Stimulated activated CD4-positive, alpha-beta T cell treated with anti-CD3 and anti-CD28 coated beads, Interleukin-4, amount 100 ng/mL, for 4 hours (primary cell): ENCODE data around the gene UBE2M.
"Not testable (repeated sequence)": the region's sequence is repeated elsewhere in the genome, so short reads cannot be mapped to it uniquely, and the experiment has no call there.

Experiments used
- DNase-seq, 2 experiments: peaks; one replicate each; pipeline ENCODE4 v3.0.0-alpha.2; 2020

Gene UBE2M

DNA sequence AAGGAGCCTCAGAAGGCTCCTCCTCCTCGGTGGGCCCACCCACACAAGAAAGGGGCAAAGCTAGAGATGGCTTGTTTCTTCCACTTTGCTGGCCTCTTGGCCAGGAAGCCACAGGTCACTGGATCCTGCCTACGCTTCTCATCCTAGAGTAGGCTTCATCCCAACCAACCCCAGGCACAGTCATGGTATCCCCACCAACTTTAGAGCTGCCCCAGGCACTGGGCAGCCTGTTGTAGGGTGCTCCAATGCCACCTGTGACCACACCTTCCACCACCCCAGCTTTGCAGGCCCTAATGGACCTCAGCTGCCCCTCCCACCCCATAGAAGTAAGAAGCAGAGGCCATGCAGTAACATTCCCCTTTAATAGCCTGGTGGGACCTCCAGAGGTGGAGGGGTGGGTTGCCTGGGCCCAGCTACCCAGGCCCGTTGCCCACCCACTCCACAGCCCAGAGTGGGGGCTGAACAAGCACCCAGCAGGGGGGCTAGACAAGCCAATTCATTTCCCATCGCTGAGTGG lies 3.0 kb downstream of the UBE2M start:
- DNase-seq, result no peak

DNA sequence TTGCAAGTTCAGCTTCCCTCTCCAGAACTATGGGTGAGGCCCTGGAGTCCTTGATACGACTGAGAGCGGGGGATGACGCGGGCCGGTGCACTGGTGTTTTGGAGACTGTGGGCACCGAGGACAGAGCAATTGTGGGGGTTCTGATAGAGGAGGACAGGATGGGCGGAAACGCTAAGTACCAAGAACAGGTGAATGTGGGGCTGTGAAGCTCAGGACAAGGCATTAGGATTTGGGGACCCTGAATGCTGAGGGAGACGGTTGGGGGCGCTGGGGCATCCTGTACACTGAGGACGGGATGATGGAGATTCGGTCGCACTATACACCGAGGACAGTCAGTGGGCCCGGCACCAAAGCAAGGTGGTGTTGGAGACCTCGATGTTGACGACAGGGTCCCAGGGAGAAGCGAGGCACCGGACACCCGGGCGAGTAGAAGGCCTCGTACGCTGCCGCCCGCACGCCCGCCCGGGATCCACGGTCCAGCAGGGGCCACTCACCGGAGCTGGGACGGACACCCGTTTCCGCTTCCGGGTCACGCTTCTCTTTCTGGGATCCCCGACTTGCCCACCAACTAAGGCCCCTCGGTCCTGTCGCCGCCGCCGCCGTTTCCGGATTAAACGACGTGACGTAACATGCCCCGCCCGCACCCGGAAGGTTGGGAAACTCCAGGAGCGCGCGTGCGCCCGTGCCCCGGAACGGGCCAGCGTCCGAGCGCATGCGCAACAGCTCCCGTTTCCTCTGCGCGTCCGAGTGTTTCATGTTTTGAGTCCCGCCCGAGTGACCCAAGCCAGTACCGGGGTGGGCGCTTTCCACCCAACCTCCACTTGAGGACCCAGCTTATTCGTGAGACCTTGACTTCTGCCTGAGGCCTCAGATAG lies 3.7 kb downstream of the UBE2M start, which contains the start of gene CHMP2A:
Gene CHMP2A (minus strand): TSS at position 612 of the 875 bp plus-strand sequence. CDS start 893 bp downstream, outside the sequence.
- DNase-seq, result peak; percentile 94 to 98

DNA sequence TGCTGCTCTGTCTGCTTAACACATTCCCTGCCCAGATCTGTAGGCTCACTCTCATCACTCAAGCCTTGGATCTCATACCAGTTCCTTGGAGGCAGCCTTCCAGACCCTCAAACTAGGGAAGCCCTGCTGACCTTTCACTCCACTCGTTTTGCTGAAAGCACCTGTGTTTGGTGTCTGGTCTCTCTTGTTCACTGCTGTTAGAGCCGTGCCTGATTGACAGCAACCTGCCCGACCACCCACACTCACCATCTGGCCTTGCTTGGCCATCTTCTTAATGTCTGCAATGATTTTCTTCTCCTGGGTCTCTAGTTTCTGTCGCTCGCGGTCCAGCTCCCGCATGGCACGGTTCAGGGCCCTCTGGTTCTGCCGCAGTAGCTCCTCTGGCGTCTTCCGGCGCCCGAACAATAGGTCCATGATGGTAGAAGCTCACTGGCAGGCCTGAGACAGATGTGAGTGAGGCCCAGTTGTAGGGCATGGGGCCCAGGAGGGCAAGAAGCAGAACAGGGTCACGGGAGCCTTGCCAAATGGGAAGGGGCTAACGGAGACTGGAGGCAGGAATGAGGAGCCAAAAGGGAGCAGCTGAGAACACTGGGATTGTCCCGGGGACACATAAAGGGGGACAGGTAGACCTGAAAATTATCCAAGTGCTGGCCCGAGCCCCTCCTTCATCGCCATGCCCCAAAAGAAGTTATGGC lies 4.5 kb downstream of the UBE2M start:
- DNase-seq, result no peak

DNA sequence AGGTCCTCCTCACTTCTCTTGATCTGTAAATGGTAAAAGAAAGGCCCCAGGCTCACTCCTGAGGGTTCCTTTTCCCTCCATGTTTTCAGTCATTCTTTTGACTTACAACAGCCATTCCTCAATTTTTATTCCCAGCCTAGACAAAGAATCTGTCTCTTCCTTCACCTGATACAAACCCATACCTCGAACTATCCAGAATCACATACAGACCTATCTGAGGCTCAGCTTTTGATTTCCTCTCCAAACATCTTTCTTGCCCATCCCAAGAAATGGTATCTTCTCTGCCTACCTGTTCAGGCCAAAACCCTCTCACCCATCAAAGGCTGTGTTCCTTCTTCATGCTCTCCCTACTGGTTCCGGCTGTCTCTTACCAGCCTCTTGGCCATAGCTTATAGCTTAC lies 5.8 kb downstream of the UBE2M start:
- no peak for DNase-seq

DNA sequence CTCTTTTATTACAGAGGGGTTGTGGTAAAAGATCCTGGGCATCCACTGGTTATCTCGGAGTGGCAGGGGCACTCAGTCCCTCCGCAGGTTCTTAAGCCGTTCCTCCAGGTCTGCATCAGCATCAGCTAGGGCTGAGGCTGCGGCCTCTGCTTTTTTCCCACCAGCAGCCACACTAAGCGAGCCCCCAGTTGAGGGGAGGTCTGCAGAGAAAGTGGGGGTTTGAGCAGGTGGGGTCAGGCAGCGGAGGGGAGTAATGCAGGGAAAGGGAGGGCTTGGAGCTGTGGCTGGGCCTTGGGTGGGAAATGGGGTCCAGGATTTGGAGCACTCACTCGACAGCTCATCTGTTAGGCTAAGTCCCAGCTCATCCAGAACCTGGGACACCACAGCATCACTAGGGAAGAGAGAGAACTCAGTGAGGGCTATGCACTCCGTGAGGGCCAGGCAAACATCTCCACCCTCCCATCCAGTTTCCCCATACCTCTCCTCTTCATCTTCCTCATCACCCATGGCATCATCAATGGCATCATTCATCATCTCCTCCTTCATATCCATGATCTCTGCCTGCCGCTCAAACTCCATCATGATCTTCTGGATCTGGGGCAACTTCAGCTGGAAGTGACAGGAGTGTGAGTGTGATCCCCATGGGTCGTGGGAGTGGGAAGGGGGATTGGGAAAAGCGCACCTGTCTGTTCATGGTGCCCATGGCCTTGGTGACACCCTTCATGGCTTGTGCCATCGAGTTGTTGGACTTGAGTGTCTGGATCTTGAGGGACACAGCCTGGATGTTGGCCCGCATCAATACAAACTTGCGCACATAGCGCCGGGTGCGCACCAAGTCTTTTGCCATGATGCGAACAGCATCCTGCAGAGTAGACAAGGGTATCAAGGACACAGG lies 6.6 kb downstream of the UBE2M start:
- no peak for DNase-seq

DNA sequence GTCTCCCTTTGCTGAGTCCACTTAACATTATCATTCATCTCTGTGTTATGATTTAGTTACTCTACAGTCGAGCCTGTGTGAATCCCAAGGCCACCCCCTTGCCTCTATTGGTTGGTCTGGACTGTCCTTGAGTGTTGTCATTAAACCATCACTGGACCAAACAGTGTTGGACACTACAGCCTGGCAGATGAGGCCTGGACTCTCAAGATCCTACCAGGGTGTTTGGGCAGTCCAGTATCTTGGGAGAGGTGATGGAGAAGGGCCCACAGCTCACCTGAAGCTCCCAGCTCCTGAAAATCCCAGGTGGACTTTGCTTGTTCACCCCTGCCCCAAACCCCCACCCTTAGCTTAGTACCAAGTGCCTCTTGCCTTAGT lies 7.3 kb downstream of the UBE2M start:
- no peak for DNase-seq

DNA sequence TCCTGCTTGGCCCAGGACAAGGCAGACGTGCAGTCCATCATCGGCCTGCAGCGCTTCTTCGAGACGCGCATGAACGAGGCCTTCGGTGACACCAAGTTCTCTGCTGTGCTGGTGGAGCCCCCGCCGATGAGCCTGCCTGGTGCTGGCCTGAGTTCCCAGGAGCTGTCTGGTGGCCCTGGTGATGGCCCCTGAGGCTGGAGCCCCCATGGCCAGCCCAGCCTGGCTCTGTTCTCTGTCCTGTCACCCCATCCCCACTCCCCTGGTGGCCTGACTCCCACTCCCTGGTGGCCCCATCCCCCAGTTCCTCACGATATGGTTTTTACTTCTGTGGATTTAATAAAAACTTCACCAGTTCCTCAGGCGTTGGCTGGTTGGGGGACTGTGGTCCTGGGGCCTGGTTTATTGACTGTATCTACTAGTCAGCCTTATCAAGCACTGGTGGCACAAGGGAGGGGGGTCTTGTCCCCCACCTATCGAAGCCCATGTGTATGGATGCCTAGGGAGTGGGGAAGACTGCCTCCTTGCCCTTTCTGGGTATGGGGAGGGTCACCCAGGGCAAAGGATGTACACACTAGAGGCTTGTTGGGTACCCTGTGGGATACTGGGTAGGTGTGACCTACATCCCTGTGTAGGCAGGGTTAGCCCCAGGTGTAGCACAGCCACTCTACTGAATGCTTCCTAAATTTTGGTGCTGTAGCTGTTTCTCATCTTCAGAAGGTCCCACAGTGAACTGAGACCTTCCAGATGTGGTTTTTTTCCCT lies 7.9 kb downstream of the UBE2M start:
- DNase-seq, result no peak

DNA sequence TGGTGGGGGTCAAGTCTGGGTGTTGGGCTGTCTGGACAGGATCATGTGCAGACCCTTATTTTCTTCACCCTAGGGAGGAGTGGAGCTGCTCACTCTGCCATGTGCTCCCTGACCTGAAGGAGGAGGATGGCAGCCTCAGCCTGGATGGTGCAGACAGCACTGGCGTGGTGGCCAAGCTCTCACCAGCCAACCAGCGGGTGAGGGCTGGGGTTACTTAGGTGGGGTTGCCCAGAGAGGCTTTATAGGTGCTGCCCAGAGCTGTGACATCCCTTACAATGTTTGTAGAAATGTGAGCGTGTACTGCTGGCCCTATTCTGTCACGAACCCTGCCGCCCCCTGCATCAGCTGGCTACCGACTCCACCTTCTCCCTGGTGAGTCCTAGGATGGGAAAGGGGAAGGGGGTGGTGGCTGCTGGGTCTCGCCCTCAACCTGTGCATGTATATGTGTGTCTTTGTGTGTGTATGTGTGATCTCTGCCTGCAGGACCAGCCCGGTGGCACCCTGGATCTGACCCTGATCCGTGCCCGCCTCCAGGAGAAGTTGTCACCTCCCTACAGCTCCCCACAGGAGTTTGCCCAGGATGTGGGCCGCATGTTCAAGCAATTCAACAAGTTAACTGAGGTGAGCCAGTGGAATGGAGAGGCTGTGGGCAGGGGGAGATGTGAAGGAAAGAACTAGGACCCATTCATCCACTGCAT lies 8.6 kb downstream of the UBE2M start:
- DNase-seq, result no peak

DNA sequence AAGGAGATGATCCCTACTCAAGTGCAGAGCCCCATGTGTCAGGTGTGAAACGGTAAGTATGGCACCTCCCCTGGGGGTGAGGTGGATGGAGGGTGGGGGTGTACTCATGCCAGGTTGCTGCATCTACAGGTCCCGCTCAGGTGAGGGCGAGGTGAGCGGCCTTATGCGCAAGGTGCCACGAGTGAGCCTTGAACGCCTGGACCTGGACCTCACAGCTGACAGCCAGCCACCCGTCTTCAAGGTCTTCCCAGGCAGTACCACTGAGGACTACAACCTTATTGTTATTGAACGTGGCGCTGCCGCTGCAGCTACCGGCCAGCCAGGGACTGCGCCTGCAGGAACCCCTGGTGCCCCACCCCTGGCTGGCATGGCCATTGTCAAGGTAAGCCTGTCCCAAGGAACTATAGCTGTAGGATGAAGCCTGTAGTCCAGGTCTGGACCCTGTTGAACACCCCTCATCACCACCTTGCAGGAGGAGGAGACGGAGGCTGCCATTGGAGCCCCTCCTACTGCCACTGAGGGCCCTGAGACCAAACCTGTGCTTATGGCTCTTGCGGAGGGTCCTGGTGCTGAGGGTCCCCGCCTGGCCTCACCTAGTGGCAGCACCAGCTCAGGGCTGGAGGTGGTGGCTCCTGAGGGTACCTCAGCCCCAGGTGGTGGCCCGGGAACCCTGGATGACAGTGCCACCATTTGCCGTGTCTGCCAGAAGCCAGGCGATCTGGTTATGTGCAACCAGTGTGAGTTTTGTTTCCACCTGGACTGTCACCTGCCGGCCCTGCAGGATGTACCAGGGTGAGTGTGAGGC lies 9.3 kb downstream of the UBE2M start:
- no peak for DNase-seq

DNA sequence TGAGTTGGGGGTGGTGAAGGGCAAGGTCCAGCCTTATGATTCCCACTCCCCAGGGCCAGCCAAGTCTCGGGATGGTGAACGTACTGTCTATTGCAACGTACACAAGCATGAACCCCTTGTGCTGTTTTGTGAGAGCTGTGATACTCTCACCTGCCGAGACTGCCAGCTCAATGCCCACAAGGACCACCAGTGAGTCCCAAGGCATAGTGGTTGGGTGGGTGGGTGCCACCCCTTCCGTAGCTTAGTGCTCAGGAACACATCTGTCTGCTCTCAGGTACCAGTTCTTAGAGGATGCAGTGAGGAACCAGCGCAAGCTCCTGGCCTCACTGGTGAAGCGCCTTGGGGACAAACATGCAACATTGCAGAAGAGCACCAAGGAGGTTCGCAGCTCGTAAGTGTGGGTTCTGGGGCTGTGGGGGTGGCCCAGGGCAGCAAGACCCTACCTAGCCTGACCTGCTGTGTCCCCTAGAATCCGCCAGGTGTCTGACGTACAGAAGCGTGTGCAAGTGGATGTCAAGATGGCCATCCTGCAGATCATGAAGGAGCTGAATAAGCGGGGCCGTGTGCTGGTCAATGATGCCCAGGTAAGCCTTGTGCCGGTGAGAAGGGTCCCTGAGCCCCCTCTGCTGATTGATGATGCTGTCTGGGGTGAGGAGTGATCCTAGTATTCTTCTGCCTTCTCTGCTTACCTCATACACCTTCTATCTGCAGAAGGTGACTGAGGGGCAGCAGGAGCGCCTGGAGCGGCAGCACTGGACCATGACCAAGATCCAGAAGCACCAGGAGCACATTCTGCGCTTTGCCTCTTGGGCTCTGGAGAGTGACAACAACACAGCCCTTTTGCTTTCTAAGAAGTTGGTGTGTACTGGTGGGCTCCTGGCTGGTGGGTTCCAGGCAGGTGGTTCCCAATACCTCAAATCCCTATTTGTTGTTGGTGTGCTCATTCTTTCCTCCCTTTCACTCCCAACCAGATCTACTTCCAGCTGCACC lies 10.8 kb downstream of the UBE2M start:
- no peak for DNase-seq

DNA sequence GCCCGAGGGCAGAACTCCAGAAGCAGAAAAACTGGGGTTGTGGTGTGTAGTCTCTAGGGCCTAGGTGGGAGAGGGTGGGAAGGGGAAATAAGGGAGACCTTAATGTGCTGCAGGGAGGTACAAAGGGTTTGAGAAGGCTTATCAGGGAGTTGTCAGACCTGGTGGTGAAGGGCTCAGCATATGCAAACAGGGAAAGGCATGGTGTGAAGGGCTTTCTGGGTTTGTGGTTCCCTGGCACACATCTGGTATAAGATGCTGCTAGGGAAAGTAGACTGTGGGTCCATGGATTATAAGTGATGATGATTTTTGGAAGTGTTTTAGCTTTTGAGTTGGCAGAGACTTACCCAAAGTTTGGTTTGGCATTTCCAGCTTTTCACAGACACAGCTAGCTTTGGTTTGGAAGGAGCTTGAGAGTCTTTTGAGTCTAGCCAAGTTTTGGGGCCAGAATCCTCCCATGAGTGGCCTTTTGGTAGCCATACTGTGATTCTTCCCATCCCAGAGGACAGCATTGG lies 12.3 kb downstream of the UBE2M start:
- no peak for DNase-seq

DNA sequence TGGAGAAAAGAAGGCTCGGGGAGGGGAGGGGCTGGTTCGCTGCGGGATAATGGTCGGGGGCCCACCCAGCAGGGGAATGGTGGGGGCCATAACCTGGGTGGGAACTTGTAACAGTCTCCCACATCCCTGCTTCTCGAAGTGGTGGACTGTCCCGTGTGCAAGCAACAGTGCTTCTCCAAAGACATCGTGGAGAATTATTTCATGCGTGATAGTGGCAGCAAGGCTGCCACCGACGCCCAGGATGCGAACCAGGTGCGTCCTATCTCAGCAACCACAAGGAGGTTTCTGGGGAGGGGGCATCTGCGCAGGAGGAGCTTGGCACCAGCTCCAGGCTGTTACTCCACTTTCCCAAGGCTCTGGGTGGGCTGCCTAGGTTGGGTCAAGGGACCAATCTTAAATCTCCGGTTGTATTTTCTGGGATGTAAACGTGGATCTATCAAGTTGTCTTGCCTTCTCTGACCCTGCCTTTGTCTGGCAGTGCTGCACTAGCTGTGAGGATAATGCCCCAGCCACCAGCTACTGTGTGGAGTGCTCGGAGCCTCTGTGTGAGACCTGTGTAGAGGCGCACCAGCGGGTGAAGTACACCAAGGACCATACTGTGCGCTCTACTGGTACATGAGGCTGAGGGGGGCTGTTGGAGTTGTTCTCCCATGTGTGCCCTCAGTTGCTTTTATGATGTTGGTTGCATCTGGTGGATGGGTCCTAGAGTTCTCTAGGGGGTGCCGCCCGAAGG lies 13.0 kb downstream of the UBE2M start:
- no peak for DNase-seq

DNA sequence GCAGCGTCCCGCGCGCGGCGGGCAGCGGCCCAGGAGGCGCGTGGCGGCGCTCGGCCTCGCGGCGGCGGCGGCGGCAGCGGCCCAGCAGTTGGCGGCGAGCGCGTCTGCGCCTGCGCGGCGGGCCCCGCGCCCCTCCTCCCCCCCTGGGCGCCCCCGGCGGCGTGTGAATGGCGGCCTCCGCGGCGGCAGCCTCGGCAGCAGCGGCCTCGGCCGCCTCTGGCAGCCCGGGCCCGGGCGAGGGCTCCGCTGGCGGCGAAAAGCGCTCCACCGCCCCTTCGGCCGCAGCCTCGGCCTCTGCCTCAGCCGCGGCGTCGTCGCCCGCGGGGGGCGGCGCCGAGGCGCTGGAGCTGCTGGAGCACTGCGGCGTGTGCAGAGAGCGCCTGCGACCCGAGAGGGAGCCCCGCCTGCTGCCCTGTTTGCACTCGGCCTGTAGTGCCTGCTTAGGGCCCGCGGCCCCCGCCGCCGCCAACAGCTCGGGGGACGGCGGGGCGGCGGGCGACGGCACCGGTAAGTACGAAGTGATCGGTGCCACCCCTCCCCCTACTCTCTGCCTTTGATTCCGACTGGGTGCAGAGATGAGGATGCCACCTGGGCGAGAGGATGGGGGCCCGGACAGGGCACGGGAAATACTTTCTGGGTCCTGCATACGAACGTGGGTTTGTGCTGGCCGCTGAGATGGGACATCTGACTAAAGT lies 13.7 kb downstream of the UBE2M start:
- DNase-seq, result peak in 1 of 2 experiments; percentile 76

DNA sequence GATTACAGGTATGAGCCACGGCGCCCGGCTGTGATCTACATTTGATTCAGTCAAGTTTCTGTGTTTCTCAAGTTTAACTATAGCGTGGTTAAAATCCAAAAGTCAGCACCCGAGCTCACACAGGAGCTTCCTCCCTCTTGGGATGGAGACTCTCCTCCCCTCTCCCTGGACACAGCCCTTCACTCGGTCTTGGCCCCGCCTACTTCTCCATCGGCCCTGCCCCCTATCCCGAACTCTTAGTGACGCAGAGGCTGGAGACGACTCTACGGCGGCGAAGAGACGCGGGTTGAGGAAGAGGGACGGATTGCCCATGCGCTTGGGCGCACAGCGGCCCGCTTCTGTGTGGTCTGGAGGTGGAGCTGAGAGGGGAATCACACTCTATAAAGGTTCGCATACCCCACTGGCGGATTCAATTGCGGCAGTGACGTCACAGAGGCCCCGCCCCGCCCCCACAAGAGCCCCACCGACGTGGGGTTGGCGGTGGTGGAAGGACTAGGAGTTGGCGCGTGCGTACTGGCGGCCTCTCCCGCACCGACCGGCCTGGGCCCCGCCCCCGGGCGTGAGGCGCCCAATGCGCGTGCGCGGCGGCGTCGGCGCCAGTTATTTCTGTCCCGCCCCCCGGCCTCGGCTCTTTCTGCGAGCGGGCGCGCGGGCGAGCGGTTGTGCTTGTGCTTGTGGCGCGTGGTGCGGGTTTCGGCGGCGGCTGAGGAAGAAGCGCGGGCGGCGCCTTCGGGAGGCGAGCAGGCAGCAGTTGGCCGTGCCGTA lies 14.4 kb downstream of the UBE2M start, which contains the start of gene TRIM28:
Gene TRIM28 (plus strand): TSS at position 239 of the 765 bp plus-strand sequence. CDS start 694 bp downstream, outside the sequence.
- DNase-seq, result peak; percentile 100

DNA sequence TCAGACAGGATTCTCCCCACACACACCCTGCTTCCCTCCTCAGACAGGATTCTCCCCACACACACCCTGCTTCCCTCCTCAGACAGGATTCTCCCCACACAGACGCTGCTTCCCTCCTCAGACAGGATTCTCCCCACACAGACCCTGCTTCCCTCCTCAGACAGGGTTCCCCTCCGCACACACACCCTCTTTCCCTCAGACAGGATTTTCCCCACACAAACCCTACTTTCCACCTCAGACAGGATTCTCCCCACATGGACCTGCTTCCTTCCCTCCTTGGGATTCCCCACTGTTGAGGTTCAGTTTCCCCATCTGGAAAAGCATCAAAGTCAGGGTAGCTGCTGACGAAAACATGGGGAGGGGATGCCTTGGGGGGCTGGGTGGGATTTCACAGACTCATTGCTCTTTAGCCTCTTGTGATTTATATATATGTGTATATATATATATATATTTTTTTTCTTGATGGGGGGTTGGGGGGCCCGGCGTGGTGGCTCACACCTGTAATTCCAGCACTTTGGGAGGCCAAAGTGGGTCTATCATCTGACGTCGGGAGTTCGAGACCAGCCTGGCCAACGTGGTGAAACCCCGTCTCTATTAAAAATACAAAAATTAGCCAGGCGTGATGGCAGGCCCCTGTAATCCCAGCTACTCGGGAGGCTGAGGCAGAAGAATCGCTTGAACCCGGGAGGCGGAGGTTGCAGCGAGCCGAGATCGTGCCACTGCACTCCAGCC lies 15.6 kb downstream of the UBE2M start:
- DNase-seq, result not testable (repeated sequence)

DNA sequence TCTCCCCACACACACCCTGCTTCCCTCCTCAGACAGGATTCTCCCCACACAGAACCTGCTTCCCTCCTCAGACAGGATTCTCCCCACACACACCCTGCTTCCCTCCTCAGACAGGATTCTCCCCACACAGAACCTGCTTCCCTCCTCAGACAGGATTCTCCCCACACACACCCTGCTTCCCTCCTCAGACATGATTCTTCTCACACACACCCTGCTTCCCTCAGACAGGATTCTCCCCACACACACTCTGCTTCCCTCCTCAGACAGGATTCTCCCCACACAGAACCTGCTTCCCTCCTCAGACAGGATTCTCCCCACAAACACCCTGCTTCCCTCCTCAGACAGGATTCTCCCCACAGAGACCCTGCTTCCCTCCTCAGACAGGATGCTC lies 19.2 kb downstream of the UBE2M start:
- not testable (repeated sequence) for DNase-seq
